HCT116 (cell line): ENCODE data around the gene ADPRHL1. TPM values are rescaled to one million over a fixed set of nuclear protein-coding genes. Genes with fewer than 3 reads are reported as not detected.

Experiments
- ATAC-seq: fragments of 200-7000 bp; cut with Tn5 transposase; 2 replicates; pipeline ENCODE4 v1.9.1; 2020; ENCODE audit warnings: mild to moderate bottlenecking, moderate library complexity
- BruUV-seq: library from RNA; stranded (reverse); fragments of 400-500 nt; replicated peaks from 2 replicates; lab custom pipeline; 2021; lab: Mats Ljungman, UMichigan
- CTCF ChIA-PET: fragments of 300-600 bp; sonication (Branson Sonifier 250); formaldehyde crosslinking; loops from one replicate; lab custom pipeline; 2021; ENCODE audit warnings: antibody characterized with exemption; lab: Charles Lee
- POLR2A ChIA-PET: fragments of 300-600, 350-600 bp; sonication (Branson Sonifier 250); formaldehyde crosslinking; loops from one replicate; lab custom pipeline; 2021; ENCODE audit warnings: antibody characterized with exemption; lab: Charles Lee
- RAD21 ChIA-PET, 2 experiments: fragments of 300-600 bp; sonication (Branson Sonifier 250); formaldehyde crosslinking; loops; one replicate each; lab custom pipeline; 2023; ENCODE audit warnings: low total read pairs in 2 of 2; ENCODE audit not compliant: uncharacterized antibody in 2 of 2, unreplicated experiment in 2 of 2, low non-redundant PET in 1 of 2; lab: Charles Lee
- DNase-seq: peaks from one replicate; pipeline ENCODE4 v3.0.0-alpha.2; 2010; ENCODE audit warnings: low read depth, low spot score
- H2AFZ ChIP-seq: fragments of 200-600 bp; shearing (Covaris generic), sonication (generic); 2 replicates; pipeline ENCODE4 v1.6.1; 2017; ENCODE audit warnings: low read depth, mixed run types, mixed read lengths, antibody characterized with exemption, low read length; ENCODE audit not compliant: poor library complexity, severe bottlenecking
- H3K27ac ChIP-seq: 2 replicates; pipeline ENCODE4 v1.5.1; 2012; ENCODE audit warnings: low read depth, low read length
- H3K27me3 ChIP-seq: fragments of 200-600 bp; sonication (generic); 2 replicates; pipeline ENCODE4 v1.6.1; 2016; ENCODE audit warnings: mixed run types, low read length, mixed read lengths; ENCODE audit not compliant: insufficient read depth
- H3K36me3 ChIP-seq, 2 experiments: fragments of 200-500 bp in 1 of 2; fragments of 200-600 bp in 1 of 2; sonication (Bioruptor generic) in 1 of 2; sonication (generic) in 1 of 2; 2 replicates each; pipeline versions ENCODE4 v1.5.1 to v1.6.1; 2014 to 2016; ENCODE audit warnings: low read length in 2 of 2, inconsistent platforms in 1 of 2, mixed read lengths in 1 of 2, mixed run types in 1 of 2; ENCODE audit not compliant: insufficient read depth in 2 of 2, control insufficient read depth in 1 of 2
- H3K4me1 ChIP-seq, 2 experiments: fragments of 200-600 bp in 1 of 2; sonication (generic) in 1 of 2; 2 replicates each; pipeline versions ENCODE4 v1.5.1 to v1.6.1; 2012 to 2017; ENCODE audit warnings: low read length in 2 of 2, inconsistent platforms in 1 of 2, mild to moderate bottlenecking in 1 of 2, mixed read lengths in 1 of 2, mixed run types in 1 of 2, moderate library complexity in 1 of 2; ENCODE audit not compliant: insufficient read depth in 2 of 2, control insufficient read depth in 1 of 2
- H3K4me2 ChIP-seq: fragments of 200-600 bp; sonication (generic); 2 replicates; pipeline ENCODE4 v1.6.1; 2017; ENCODE audit warnings: mixed run types, low read length, mixed read lengths
- H3K4me3 ChIP-seq, 2 experiments: fragments of 200-600 bp in 1 of 2; sonication (generic) in 1 of 2; replicated peaks in 1 of 2; 2 replicates each; pipeline ENCODE4 v1.5.1; 2011 to 2016; ENCODE audit warnings: low read length in 2 of 2, control low read depth in 1 of 2, low read depth in 1 of 2, mild to moderate bottlenecking in 1 of 2, mixed read lengths in 1 of 2, mixed run types in 1 of 2
- H3K79me2 ChIP-seq: fragments of 200-600 bp; sonication (generic); 2 replicates; pipeline ENCODE4 v1.6.1; 2017; ENCODE audit warnings: mild to moderate bottlenecking, mixed run types, low read length, moderate library complexity, mixed read lengths; ENCODE audit not compliant: insufficient read depth
- H3K9ac ChIP-seq: fragments of 200-600 bp; sonication (generic); 2 replicates; pipeline ENCODE4 v1.6.1; 2016; ENCODE audit warnings: low read length, mixed read lengths
- H3K9me2 ChIP-seq: fragments of 200-600 bp; sonication (generic), shearing (Covaris generic); 2 replicates; pipeline ENCODE4 v1.6.1; 2017; ENCODE audit warnings: mixed run types, mild to moderate bottlenecking, moderate library complexity; ENCODE audit not compliant: insufficient read depth
- H3K9me3 ChIP-seq, 2 experiments: fragments of 200-500 bp in 1 of 2; fragments of 200-600 bp in 1 of 2; sonication (Bioruptor generic) in 1 of 2; sonication (generic) in 1 of 2; 2 replicates each; pipeline ENCODE4 v1.6.1; 2014 to 2017; ENCODE audit warnings: low read length in 2 of 2, mixed read lengths in 2 of 2, inconsistent platforms in 1 of 2, low read depth in 1 of 2, mild to moderate bottlenecking in 1 of 2, mixed run types in 1 of 2, moderate library complexity in 1 of 2; ENCODE audit not compliant: control insufficient read depth in 1 of 2, insufficient read depth in 1 of 2
- H4K20me1 ChIP-seq: fragments of 200-600 bp; sonication (generic), shearing (Covaris generic); 2 replicates; pipeline ENCODE4 v1.6.1; 2017; ENCODE audit warnings: mixed run types, mild to moderate bottlenecking, moderate library complexity; ENCODE audit not compliant: insufficient read depth
- CBX3 ChIP-seq: IDR thresholded peaks from 2 replicates; pipeline ENCODE4 v1.6.1; 2012; ENCODE audit warnings: low read depth
- CEBPB ChIP-seq: IDR thresholded peaks from 2 replicates; pipeline ENCODE4 v1.6.1; 2012; ENCODE audit warnings: low read depth
- EGR1 ChIP-seq: IDR thresholded peaks from 2 replicates; pipeline ENCODE4 v1.6.1; 2012; ENCODE audit warnings: low read depth
- EZH2 ChIP-seq: fragments of 200-600 bp; sonication (generic); IDR thresholded peaks from 2 replicates; pipeline ENCODE4 v1.6.1; 2017; ENCODE audit warnings: antibody characterized with exemption, mixed run types
- EZH2phosphoT487 ChIP-seq: fragments of 200-600 bp; IDR thresholded peaks from 2 replicates; pipeline ENCODE4 v1.6.1; 2018; ENCODE audit warnings: antibody characterized with exemption, borderline replicate concordance
- FOSL1 ChIP-seq: IDR thresholded peaks from 2 replicates; pipeline ENCODE4 v1.6.1; 2012; ENCODE audit warnings: low read depth
- JUND ChIP-seq: IDR thresholded peaks from 2 replicates; pipeline ENCODE4 v1.6.1; 2012
- POLR2A ChIP-seq: IDR thresholded peaks from 2 replicates; pipeline ENCODE4 v1.7.0; 2011; ENCODE audit warnings: borderline replicate concordance; ENCODE audit not compliant: insufficient read depth, insufficient read length; ENCODE audit errors: extremely low read depth
- RAD21 ChIP-seq: IDR thresholded peaks from 2 replicates; pipeline ENCODE4 v1.6.1; 2012; ENCODE audit warnings: low read depth, mild to moderate bottlenecking
- REST ChIP-seq: IDR thresholded peaks from 2 replicates; pipeline ENCODE4 v1.6.1; 2012; ENCODE audit warnings: low read depth
- SIN3A ChIP-seq: IDR thresholded peaks from 2 replicates; pipeline ENCODE4 v1.6.1; 2012; ENCODE audit warnings: low read depth
- SP1 ChIP-seq: IDR thresholded peaks from 2 replicates; pipeline ENCODE4 v1.6.1; 2012; ENCODE audit warnings: low read depth
- SRF ChIP-seq: IDR thresholded peaks from 2 replicates; pipeline ENCODE4 v1.6.1; 2012; ENCODE audit warnings: low read depth
- TCF7L2 ChIP-seq: IDR thresholded peaks from 2 replicates; pipeline ENCODE4 v1.7.0; 2011; ENCODE audit warnings: borderline replicate concordance, inconsistent platforms; ENCODE audit not compliant: insufficient read depth, insufficient read length; ENCODE audit errors: extremely low read depth
- YY1 ChIP-seq: IDR thresholded peaks from 2 replicates; pipeline ENCODE4 v1.6.1; 2011; ENCODE audit warnings: low read length, low read depth, moderate library complexity, mild to moderate bottlenecking; ENCODE audit not compliant: insufficient replicate concordance; ENCODE audit errors: extremely low read depth
- ZBTB33 ChIP-seq: IDR thresholded peaks from 2 replicates; pipeline ENCODE4 v1.6.1; 2011; ENCODE audit warnings: mild to moderate bottlenecking, low read length, moderate library complexity; ENCODE audit not compliant: insufficient replicate concordance; ENCODE audit errors: extremely low read depth
- ZFX ChIP-seq: fragments of 450-650 bp; IDR thresholded peaks from 2 replicates; pipeline ENCODE4 v1.6.1; 2017
- ZNF274 ChIP-seq: fragments of 200-500 bp; sonication (Bioruptor generic); IDR thresholded peaks from 2 replicates; pipeline ENCODE4 v1.6.1; 2014; ENCODE audit warnings: mild to moderate bottlenecking, low read depth, low read length, inconsistent platforms
- intact Hi-C: fragments of 100-400 bp; cut with micrococcal nuclease; formaldehyde crosslinking; loops from 2 replicates; pipeline ENCODE4 v1.10.0; 2022
- total RNA-seq: library from RNA; stranded (reverse); gene quantifications from one replicate; pipeline ENCODE4 v1.2.1, GENCODE V29; 2021; ENCODE audit not compliant: unreplicated experiment
- TF ChIP-seq, protein P1 (sequence below), 3 experiments: fragments of 200-600 bp in 1 of 3; sonication (generic) in 1 of 3; IDR thresholded peaks in 2 of 3; conservative IDR thresholded peaks in 1 of 3; 2 replicates each; pipeline ENCODE4 v1.5.1; 2012 to 2017; ENCODE audit warnings: low read depth in 2 of 3, low read length in 2 of 3, antibody characterized with exemption in 1 of 3, borderline replicate concordance in 1 of 3, control low read depth in 1 of 3, mild to moderate bottlenecking in 1 of 3, mixed read lengths in 1 of 3, mixed run types in 1 of 3, moderate library complexity in 1 of 3; ENCODE audit not compliant: insufficient read depth in 1 of 3
- TF ChIP-seq, protein P2 (sequence below): IDR thresholded peaks from 2 replicates; pipeline ENCODE4 v1.6.1; 2012

Gene ADPRHL1
- total RNA-seq, 1 experiment from 2014 or later, result 12.6 TPM

DNA sequence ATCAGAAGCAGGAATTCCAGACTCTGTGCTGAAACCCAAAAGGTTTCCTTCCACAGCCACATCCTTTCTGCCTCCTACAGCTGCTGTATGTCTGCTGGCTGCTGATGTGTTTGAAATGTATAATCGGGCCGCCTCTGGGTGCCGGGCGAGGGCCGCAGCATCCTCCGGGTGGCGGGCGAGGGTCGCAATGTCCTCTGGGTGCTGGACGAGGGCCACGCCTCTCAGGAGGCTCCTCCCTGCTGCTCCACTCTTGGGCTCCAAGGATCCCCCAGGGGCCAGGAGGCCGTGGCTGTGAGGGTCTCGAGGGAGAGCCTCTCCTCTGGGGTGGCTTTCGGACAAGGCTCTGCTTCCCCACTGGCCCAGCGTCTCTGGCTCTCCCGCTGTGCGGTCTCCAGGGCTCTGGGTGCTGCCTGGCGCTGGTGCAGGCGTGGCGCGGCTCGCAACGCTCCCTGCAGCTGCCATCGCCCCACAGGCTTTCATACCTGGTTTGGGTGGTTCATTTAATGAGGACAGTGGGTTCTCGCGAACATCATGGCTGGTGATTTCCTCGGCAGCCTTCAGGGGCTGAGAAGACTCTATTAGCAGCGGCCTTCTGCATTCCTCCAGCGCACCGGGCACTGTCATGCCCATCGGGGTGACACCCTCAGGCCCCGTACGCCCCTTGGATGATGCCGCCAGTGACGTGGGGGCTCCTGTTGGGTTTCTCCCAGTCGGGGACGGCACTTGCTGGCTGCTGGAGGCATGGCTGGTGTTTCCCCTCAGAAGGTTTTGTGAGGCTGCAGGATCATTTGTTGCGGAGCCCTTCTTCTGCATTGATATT is 47.6 kb downstream of the ADPRHL1 start:
- Histone ChIP-seq H4K20me1 (no peaks in the 10 kb centered on the region), H3K4me2 (no peak overlapping the region), H3K9me3 (no peaks in the 10 kb centered on the region), H3K79me2 (no peaks in the 10 kb centered on the region), H3K4me3 (no peak overlapping the region), H3K27ac (no peak overlapping the region), H3K9me2 (no peaks in the 10 kb centered on the region), H3K27me3 (peaks cover 3% of the 10 kb centered on the region; the same call in 1 of the 2 replicates), H3K4me1 (peaks cover 5 to 9% of the 10 kb centered on the region in 2 experiments), H3K9ac (no peak overlapping the region), H2AFZ (no peak overlapping the region), H3K36me3 (no peaks in the 10 kb centered on the region)
- ChIA-PET CTCF (no interaction called here), RAD21 (no interaction called here), POLR2A (no interaction called here)
- no peak for ATAC-seq
- intact Hi-C loops, result no loop called here
- DNase-seq, result no peak
- TF ChIP-seq ZFX (no peak), REST (no peak), YY1 (no peak), POLR2A (no peak), ZNF274 (no peak), JUND (no peak), EZH2phosphoT487 (no peak), SRF (no peak), CBX3 (no peak), SP1 (no peak), RAD21 (no peak), EZH2 (no peak), CEBPB (no peak), FOSL1 (no peak), ZBTB33 (no peak), SIN3A (no peak), TCF7L2 (no peak), EGR1 (no peak)
- TF ChIP-seq, protein P1, sequence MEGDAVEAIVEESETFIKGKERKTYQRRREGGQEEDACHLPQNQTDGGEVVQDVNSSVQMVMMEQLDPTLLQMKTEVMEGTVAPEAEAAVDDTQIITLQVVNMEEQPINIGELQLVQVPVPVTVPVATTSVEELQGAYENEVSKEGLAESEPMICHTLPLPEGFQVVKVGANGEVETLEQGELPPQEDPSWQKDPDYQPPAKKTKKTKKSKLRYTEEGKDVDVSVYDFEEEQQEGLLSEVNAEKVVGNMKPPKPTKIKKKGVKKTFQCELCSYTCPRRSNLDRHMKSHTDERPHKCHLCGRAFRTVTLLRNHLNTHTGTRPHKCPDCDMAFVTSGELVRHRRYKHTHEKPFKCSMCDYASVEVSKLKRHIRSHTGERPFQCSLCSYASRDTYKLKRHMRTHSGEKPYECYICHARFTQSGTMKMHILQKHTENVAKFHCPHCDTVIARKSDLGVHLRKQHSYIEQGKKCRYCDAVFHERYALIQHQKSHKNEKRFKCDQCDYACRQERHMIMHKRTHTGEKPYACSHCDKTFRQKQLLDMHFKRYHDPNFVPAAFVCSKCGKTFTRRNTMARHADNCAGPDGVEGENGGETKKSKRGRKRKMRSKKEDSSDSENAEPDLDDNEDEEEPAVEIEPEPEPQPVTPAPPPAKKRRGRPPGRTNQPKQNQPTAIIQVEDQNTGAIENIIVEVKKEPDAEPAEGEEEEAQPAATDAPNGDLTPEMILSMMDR (IDR thresholded peaks at IDR 0.05 in 2 of 3, conservative IDR thresholded peaks at IDR 0.05 in 1 of 3; ENCODE audit: borderline replicate concordance in 1 of 3, insufficient read depth in 1 of 3, low read depth in 2 of 3, low read length in 2 of 3), result no peak
- TF ChIP-seq, protein P2, sequence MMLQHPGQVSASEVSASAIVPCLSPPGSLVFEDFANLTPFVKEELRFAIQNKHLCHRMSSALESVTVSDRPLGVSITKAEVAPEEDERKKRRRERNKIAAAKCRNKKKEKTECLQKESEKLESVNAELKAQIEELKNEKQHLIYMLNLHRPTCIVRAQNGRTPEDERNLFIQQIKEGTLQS, result no peak
- no TSS peak for BruUV-seq
